PC-9 (cell line): ENCODE measurements around the gene SGMS1. TPM values are rescaled to one million over a fixed set of nuclear protein-coding genes. Genes with fewer than 3 reads are reported as not detected.

Experiments used
- BruUV-seq: library from RNA; stranded (reverse); fragments of 400-500 nt; replicated peaks from 2 replicates; lab custom pipeline; 2021; lab: Mats Ljungman, UMichigan
- CTCF ChIA-PET: fragments of 300-600 bp; sonication (Branson Sonifier 250); formaldehyde crosslinking; loops from one replicate; lab custom pipeline; 2022; ENCODE audit warnings: antibody characterized with exemption; lab: Charles Lee
- POLR2A ChIA-PET: fragments of 300-600 bp; sonication (Branson Sonifier 250); formaldehyde crosslinking; loops from one replicate; lab custom pipeline; 2022; ENCODE audit warnings: antibody characterized with exemption; ENCODE audit not compliant: unreplicated experiment; lab: Charles Lee
- DNase-seq, 2 experiments: peaks; one replicate each; pipeline versions ENCODE4 v3.0.0 to v3.0.0-alpha.2; 2015 to 2022; ENCODE audit warnings: mixed read lengths in 1 of 2
- H2AFZ ChIP-seq: fragments of 200-600 bp; sonication (generic); 2 replicates; pipeline ENCODE4 v1.8.1; 2017; ENCODE audit warnings: antibody characterized with exemption
- H3F3A ChIP-seq: fragments of 200-600 bp; sonication (generic); 2 replicates; pipeline ENCODE4 v1.8.1; 2017; ENCODE audit warnings: antibody characterized with exemption, mild to moderate bottlenecking, low read depth; ENCODE audit not compliant: insufficient read depth
- H3K27ac ChIP-seq: fragments of 200-600 bp; sonication (generic); 2 replicates; pipeline ENCODE4 v1.6.1; 2016; ENCODE audit warnings: mixed run types
- H3K27me3 ChIP-seq: fragments of 200-600 bp; sonication (generic); 2 replicates; pipeline ENCODE4 v1.6.1; 2016; ENCODE audit warnings: low read depth, mixed run types; ENCODE audit not compliant: insufficient read depth
- H3K36me3 ChIP-seq: fragments of 200-600 bp; sonication (generic); 2 replicates; pipeline ENCODE4 v1.6.1; 2016; ENCODE audit warnings: low read depth, mixed run types
- H3K4me1 ChIP-seq: fragments of 200-600 bp; sonication (generic); replicated peaks from 2 replicates; pipeline ENCODE4 v1.6.1; 2016; ENCODE audit warnings: mixed run types; ENCODE audit not compliant: insufficient read depth
- H3K4me2 ChIP-seq: fragments of 200-600 bp; sonication (generic); 2 replicates; pipeline ENCODE4 v1.6.1; 2017; ENCODE audit warnings: mixed run types
- H3K4me3 ChIP-seq: fragments of 200-600 bp; sonication (generic); 2 replicates; pipeline ENCODE4 v1.6.1; 2016; ENCODE audit warnings: mixed run types
- H3K79me2 ChIP-seq: fragments of 200-600 bp; sonication (generic); 2 replicates; pipeline ENCODE4 v1.6.1; 2017; ENCODE audit warnings: low read depth, mixed run types
- H3K9me2 ChIP-seq: fragments of 200-600 bp; sonication (generic); 2 replicates; pipeline ENCODE4 v1.8.1; 2017; ENCODE audit warnings: mild to moderate bottlenecking; ENCODE audit not compliant: insufficient read depth
- H3K9me3 ChIP-seq: fragments of 200-600 bp; sonication (generic); 2 replicates; pipeline ENCODE4 v1.8.1; 2016; ENCODE audit warnings: low read depth; ENCODE audit not compliant: insufficient read depth
- H4K20me1 ChIP-seq: fragments of 200-600 bp; sonication (generic); 2 replicates; pipeline ENCODE4 v1.8.1; 2017; ENCODE audit not compliant: insufficient read depth
- EZH2 ChIP-seq: fragments of 200-600 bp; sonication (generic); IDR thresholded peaks from 2 replicates; pipeline ENCODE4 v1.8.0; 2017; ENCODE audit warnings: antibody characterized with exemption, low read depth
- intact Hi-C: fragments of 100-400 bp; cut with micrococcal nuclease; formaldehyde crosslinking; loops from one replicate; pipeline ENCODE4 v1.10.0; 2022; ENCODE audit not compliant: unreplicated experiment
- total RNA-seq: library from RNA; stranded (reverse); gene quantifications from 2 replicates; pipeline ENCODE4 v1.2.3, GENCODE V29; 2021
- TF ChIP-seq, protein P1 (sequence below): fragments of 200-600 bp; sonication (generic); conservative IDR thresholded peaks from 2 replicates; pipeline ENCODE4 v1.6.1; 2017; ENCODE audit warnings: mixed run types, antibody characterized with exemption, mild to moderate bottlenecking, moderate library complexity

The SGMS1 gene
- total RNA-seq, 1 experiment from 2014 or later: 35.0 TPM

DNA sequence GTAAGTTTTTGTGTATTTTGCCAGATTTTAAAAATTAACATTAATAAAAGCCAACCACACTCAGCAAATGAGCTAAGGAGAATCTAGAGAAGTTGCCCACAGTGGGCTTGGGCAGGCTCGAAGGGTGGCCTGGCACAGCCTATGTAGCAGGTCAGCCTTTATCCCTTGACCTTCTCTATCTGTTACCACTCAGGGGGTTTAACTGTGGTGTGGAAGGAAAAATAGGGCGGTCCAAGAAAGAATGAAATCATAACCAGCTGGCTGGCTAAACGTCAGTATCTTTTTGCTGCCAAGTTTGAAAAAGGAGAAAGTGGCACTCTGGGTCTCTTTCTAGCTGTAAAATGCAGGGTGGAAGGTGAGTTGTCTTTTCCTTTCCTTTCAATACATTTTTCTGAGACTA is 242.1 kb downstream of the SGMS1 start:
- BruUV-seq: no TSS peak
- DNase-seq: no peak
- Histone ChIP-seq H3K4me3 (no peak overlapping the region), H3K4me1 (peaks cover 13% of the 10 kb centered on the region), H3K27me3 (no peaks in the 10 kb centered on the region), H3K36me3 (peaks cover 17% of the 10 kb centered on the region; the same call in 1 of the 2 replicates), H3K4me2 (no peak overlapping the region), H2AFZ (no peak overlapping the region), H3K27ac (0 out of 2 replicates have a peak overlapping the region, but pooled peaks have one; percentile 7), H3K9me2 (no peaks in the 10 kb centered on the region; the same call in 1 of the 2 replicates), H4K20me1 (no peaks in the 10 kb centered on the region), H3K9me3 (peaks cover 6% of the 10 kb centered on the region; the same call in 1 of the 2 replicates), H3F3A (peaks cover 18% of the 10 kb centered on the region; the same call in 1 of the 2 replicates), H3K79me2 (peaks cover 100% of the 10 kb centered on the region)
- CTCF ChIA-PET: no interaction called here
- intact Hi-C loops: no loop called here
- TF ChIP-seq, protein P1, sequence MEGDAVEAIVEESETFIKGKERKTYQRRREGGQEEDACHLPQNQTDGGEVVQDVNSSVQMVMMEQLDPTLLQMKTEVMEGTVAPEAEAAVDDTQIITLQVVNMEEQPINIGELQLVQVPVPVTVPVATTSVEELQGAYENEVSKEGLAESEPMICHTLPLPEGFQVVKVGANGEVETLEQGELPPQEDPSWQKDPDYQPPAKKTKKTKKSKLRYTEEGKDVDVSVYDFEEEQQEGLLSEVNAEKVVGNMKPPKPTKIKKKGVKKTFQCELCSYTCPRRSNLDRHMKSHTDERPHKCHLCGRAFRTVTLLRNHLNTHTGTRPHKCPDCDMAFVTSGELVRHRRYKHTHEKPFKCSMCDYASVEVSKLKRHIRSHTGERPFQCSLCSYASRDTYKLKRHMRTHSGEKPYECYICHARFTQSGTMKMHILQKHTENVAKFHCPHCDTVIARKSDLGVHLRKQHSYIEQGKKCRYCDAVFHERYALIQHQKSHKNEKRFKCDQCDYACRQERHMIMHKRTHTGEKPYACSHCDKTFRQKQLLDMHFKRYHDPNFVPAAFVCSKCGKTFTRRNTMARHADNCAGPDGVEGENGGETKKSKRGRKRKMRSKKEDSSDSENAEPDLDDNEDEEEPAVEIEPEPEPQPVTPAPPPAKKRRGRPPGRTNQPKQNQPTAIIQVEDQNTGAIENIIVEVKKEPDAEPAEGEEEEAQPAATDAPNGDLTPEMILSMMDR: no peak
- TF ChIP-seq EZH2: no peak
- POLR2A ChIA-PET: no interaction called here

DNA sequence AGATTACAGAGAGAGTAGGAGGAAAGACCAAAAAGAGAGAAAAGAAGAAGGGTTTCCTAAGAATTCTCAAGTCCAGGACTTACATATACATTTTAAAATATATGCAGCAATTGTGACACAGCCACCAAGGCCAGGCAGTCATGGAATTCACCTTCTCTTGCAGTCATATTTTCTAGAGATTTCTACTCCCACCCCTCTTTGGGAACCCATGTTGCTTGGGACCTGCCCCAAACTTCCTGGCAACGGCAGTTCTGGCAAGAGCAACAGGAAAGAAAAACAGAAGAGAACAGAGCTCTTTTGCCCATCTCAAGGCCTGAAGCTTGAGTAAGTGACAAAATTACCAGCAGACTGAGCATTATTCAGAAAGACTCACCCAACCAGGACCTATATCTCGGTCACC is 244.1 kb downstream of the SGMS1 start:
- peaks cover 18% of the 10 kb centered on the region for H3K4me1 ChIP-seq
- H3K27ac ChIP-seq: no peak overlapping the region
- H3K36me3 ChIP-seq: peaks cover 17% of the 10 kb centered on the region; the same call in 1 of the 2 replicates
- no peaks in the 10 kb centered on the region for H4K20me1 ChIP-seq
- H3F3A ChIP-seq: peaks cover 28% of the 10 kb centered on the region
- H3K9me2 ChIP-seq: no peaks in the 10 kb centered on the region; the same call in 1 of the 2 replicates
- no TSS peak for BruUV-seq
- no peak for DNase-seq
- no peaks in the 10 kb centered on the region for H3K27me3 ChIP-seq
- peaks cover 93% of the 10 kb centered on the region for H3K79me2 ChIP-seq
- no peak overlapping the region for H3K4me3 ChIP-seq
- TF ChIP-seq EZH2: no peak
- TF ChIP-seq, protein P1: no peak
- H2AFZ ChIP-seq: no peak overlapping the region
- intact Hi-C loops: loop anchor here (5.0 kb wide), 1 partner anchor 243 kb away; the partner anchor contains the start of gene SGMS1
- no peak overlapping the region for H3K4me2 ChIP-seq
- ChIA-PET CTCF (no interaction called here), POLR2A (no interaction called here)
- no peaks in the 10 kb centered on the region for H3K9me3 ChIP-seq

DNA sequence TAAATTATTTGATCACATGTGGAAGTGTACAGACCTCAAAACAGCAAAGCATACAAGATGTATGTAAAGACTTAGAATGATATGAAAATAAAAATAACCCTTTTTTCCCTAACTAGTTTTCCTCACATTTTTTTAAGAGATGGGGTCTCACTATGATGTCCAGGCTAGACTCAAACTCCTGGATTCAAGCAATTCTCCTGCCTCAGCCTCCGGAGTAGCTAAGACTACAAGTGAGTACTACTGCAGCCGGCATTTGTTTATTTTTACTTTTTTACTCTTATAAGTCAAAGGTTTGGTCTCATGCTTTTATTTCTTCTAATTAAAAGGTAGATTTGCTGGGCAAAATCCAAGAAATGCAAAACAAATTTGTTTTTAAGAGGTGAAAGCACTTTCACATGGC is 248.0 kb downstream of the SGMS1 start:
- TF ChIP-seq EZH2: no peak
- TF ChIP-seq, protein P1: no peak
- H3K9me3 ChIP-seq: 0 out of 2 replicates have a peak, but pooled peaks cover 5% of the 10 kb centered on the region
- intact Hi-C loops: loop anchor here (1.0 to 5.0 kb wide), 2 partner anchors 43 to 247 kb away; partner anchors contain the start of gene SGMS1
- no TSS peak for BruUV-seq
- H2AFZ ChIP-seq: no peak overlapping the region
- CTCF ChIA-PET: no interaction called here
- no peaks in the 10 kb centered on the region for H3K27me3 ChIP-seq
- POLR2A ChIA-PET: interaction anchor here (0.5 kb wide), 1 partner anchor 10 kb away, joined by 4 read pairs; no protein-coding TSS in a partner anchor
- DNase-seq: no peak
- no peak overlapping the region for H3K4me3 ChIP-seq
- H3K27ac ChIP-seq: peak overlapping the region; percentile 85
- 0 out of 2 replicates have a peak, but pooled peaks cover 4% of the 10 kb centered on the region for H4K20me1 ChIP-seq
- peaks cover 41% of the 10 kb centered on the region for H3F3A ChIP-seq
- no peaks in the 10 kb centered on the region for H3K9me2 ChIP-seq
- H3K4me2 ChIP-seq: peak overlapping the region; percentile 72
- H3K79me2 ChIP-seq: peaks cover 91% of the 10 kb centered on the region
- peaks cover 37% of the 10 kb centered on the region for H3K4me1 ChIP-seq
- peaks cover 19% of the 10 kb centered on the region for H3K36me3 ChIP-seq
